K562 (cell line): ENCODE measurements around the gene LZTR1. TPM values are rescaled to one million over a fixed set of nuclear protein-coding genes. Genes with fewer than 3 reads are reported as not detected.

Source experiments
- ATF4 ChIP-seq: fragments of 450-650 bp; formaldehyde crosslinking; IDR thresholded peaks from 2 replicates; pipeline ENCODE4 v1.4.0; 2022; ENCODE audit warnings: mild to moderate bottlenecking, moderate library complexity
- CEBPG ChIP-seq, 3 experiments: fragments of 200-800 bp in 1 of 3; sonication (Bioruptor generic) in 1 of 3; sonication (generic) in 1 of 3; formaldehyde crosslinking in 1 of 3; IDR thresholded peaks in 2 of 3; conservative IDR thresholded peaks in 1 of 3; 2 replicates each; pipeline versions ENCODE4 v1.6.1 to v1.8.0; 2016 to 2022; ENCODE audit warnings: missing compliant biosample characterization in 2 of 3, missing genetic modification characterization in 2 of 3, mild to moderate bottlenecking in 1 of 3, missing genetic modification reagents in 1 of 3
- CTCFL ChIP-seq: IDR thresholded peaks from 2 replicates; pipeline ENCODE4 v1.6.1; 2011; ENCODE audit warnings: borderline replicate concordance, low read depth, mild to moderate bottlenecking, moderate library complexity, low read length; ENCODE audit not compliant: insufficient read depth, poor library complexity, severe bottlenecking
- ELF1 ChIP-seq: fragments of 200-800 bp; sonication (Bioruptor generic); IDR thresholded peaks from 2 replicates; pipeline ENCODE4 v1.6.1; 2016; ENCODE audit warnings: missing genetic modification characterization, missing compliant biosample characterization
- EP300 ChIP-seq: IDR thresholded peaks from 2 replicates; pipeline ENCODE4 v1.6.1; 2012; ENCODE audit warnings: low read length, improper control_type of control experiment
- HDAC8 ChIP-seq: fragments of 450-650 bp; IDR thresholded peaks from 2 replicates; pipeline ENCODE4 v1.6.1; 2016; ENCODE audit warnings: mild to moderate bottlenecking, missing genetic modification characterization, moderate library complexity, missing compliant biosample characterization
- NCOA6 ChIP-seq: fragments of 450-650 bp; IDR thresholded peaks from 2 replicates; pipeline ENCODE4 v1.6.1; 2017; ENCODE audit warnings: mild to moderate bottlenecking
- NEUROD1 ChIP-seq: fragments of 150-350 bp; IDR thresholded peaks from 2 replicates; pipeline ENCODE4 v1.6.1; 2014; ENCODE audit warnings: borderline replicate concordance, low read length, low read depth; ENCODE audit not compliant: partially characterized antibody
- PTRF ChIP-seq: fragments of 450-650 bp; IDR thresholded peaks from 2 replicates; pipeline ENCODE4 v1.6.1; 2016; ENCODE audit warnings: mild to moderate bottlenecking, missing genetic modification characterization, missing compliant biosample characterization
- SFPQ ChIP-seq: fragments of 200-400 bp; formaldehyde crosslinking; IDR thresholded peaks from 2 replicates; pipeline ENCODE4 v1.6.1; 2017; ENCODE audit warnings: mild to moderate bottlenecking, low read depth, low read length, moderate library complexity
- SP2 ChIP-seq: IDR thresholded peaks from 2 replicates; pipeline ENCODE4 v1.6.1; 2011; ENCODE audit warnings: mild to moderate bottlenecking, low read depth, low read length, moderate library complexity; ENCODE audit not compliant: poor library complexity, severe bottlenecking; ENCODE audit errors: extremely low read depth
- STAT6 ChIP-seq: sonication (generic); formaldehyde crosslinking; IDR thresholded peaks from 2 replicates; pipeline ENCODE4 v1.8.1; 2023; ENCODE audit warnings: mild to moderate bottlenecking, missing genetic modification reagents
- TRIM28 ChIP-seq: fragments of 450-650 bp; IDR thresholded peaks from 2 replicates; pipeline ENCODE4 v1.6.1; 2017
- ZNF280A ChIP-seq: fragments of 450-650 bp; IDR thresholded peaks from 2 replicates; pipeline ENCODE4 v1.6.1; 2018; ENCODE audit warnings: mild to moderate bottlenecking, low read depth; ENCODE audit not compliant: partially characterized antibody
- polyA plus RNA-seq, 8 experiments: library from polyadenylated mRNA; depleted of rRNA in 4 of 8; stranded (reverse) in 5 of 8; unstranded in 3 of 8; fragments of >200 nt; fragmentation: Nextera tagmentation in 2 of 8; fragmentation: Illumina TruSeq in 1 of 8; extraction: Ambion mirVana in 2 of 8; extraction: Trizol in 1 of 8; gene quantifications; 2 replicates each; pipeline versions ENCODE4 v1.2.1 to v1.2.3, GENCODE V29; 2011 to 2014; ENCODE audit warnings: inconsistent platforms in 1 of 8, missing spikeins in 1 of 8
- total RNA-seq, 7 experiments: library from RNA; depleted of rRNA in 6 of 7; stranded (reverse); fragments of >200 nt in 6 of 7; fragmentation: Illumina TruSeq in 2 of 7; extraction: Trizol in 2 of 7; gene quantifications; 2 replicates each; pipeline versions ENCODE4 v1.2.1 to v1.2.3, GENCODE V29; 2011 to 2021; ENCODE audit warnings: low replicate concordance in 1 of 7

The LZTR1 gene
- total and polyA plus RNA-seq, 9 of the 15 experiments (the other 6 are each of a cell fraction or from before 2014, with no cell fraction given): 2.2 to 135 (median 63.0) TPM

- TF ChIP-seq ATF4 (no peak), NEUROD1 (no peak), CTCFL (no peak), HDAC8 (tag) (no peak), CEBPG (CRISPR knock-in tag; IDR thresholded peaks at IDR 0.05) (no peak), CEBPG (tag; conservative IDR thresholded peaks at IDR 0.05 in 1 of 2, IDR thresholded peaks at IDR 0.05 in 1 of 2) (no peak), STAT6 (CRISPR knock-in tag) (no peak), SFPQ (no peak), PTRF (tag) (no peak), EP300 (no peak), TRIM28 (no peak), ZNF280A (no peak), ELF1 (tag) (no peak), SP2 (no peak), NCOA6 (no peak)
Observed at GRCh38 chr22:20943104-20943933, 38.8 kb upstream of the LZTR1 start (continued).
